GM12878 (cell line): Measurements from ENCODE around the gene GSTCD. TPM values are rescaled to one million over a fixed set of nuclear protein-coding genes. Genes with fewer than 3 reads are reported as not detected.

Experiments used
- ATAC-seq: fragments of 200-7000 bp; cut with Tn5 transposase; 3 replicates; pipeline ENCODE4 v1.9.1; 2020; ENCODE audit warnings: mild to moderate bottlenecking, moderate library complexity
- BruUV-seq: library from RNA; stranded (reverse); fragments of 400-500 nt; replicated peaks from 2 replicates; lab custom pipeline; 2021; lab: Mats Ljungman, UMichigan
- CTCF ChIA-PET: fragments of 300-600 bp; sonication (Branson Sonifier 250); formaldehyde crosslinking; extraction: SDS; loops from one replicate; lab custom pipeline; 2021; ENCODE audit warnings: inconsistent platforms; lab: Yijun Ruan, JAX
- POLR2A ChIA-PET: fragments of 350-600 bp; formaldehyde crosslinking; extraction: SDS; loops from one replicate; lab custom pipeline; 2021; ENCODE audit warnings: inconsistent platforms; lab: Charles Lee
- RAD21 ChIA-PET: fragments of 300-600 bp; sonication (Branson Sonifier 250); formaldehyde crosslinking; loops from one replicate; lab custom pipeline; 2023; ENCODE audit warnings: antibody characterized with exemption; ENCODE audit not compliant: unreplicated experiment; lab: Charles Lee
- SMC1A ChIA-PET: fragments of 300-600 bp; sonication (Branson Sonifier 250); formaldehyde crosslinking; loops from one replicate; lab custom pipeline; 2023; ENCODE audit not compliant: unreplicated experiment, uncharacterized antibody; lab: Charles Lee
- DNase-seq: peaks from one replicate; pipeline ENCODE4 v3.0.0-alpha.2; 2011; ENCODE audit warnings: low read depth, low spot score
- FAIRE-seq: peaks from 3 replicates; lab custom pipeline; 2011; peaks lifted over from hg19 to GRCh38; lab: Jason Lieb, UNC
- H2AFZ ChIP-seq: 2 replicates; pipeline ENCODE4 v1.6.0; 2011; ENCODE audit warnings: low read depth, low read length, control low read depth; ENCODE audit not compliant: control insufficient read depth
- H3K27ac ChIP-seq: 2 replicates; pipeline ENCODE4 v1.5.1; 2011; ENCODE audit warnings: control low read depth; ENCODE audit not compliant: control insufficient read depth, insufficient read depth
- H3K27me3 ChIP-seq, 2 experiments: replicated peaks in 1 of 2; 2 replicates each; pipeline versions ENCODE4 v1.6.0 to v1.6.1; 2011; ENCODE audit warnings: low read length in 1 of 2; ENCODE audit not compliant: control insufficient read depth in 2 of 2, insufficient read depth in 2 of 2
- H3K36me3 ChIP-seq, 2 experiments: 2 replicates each; pipeline ENCODE4 v1.5.1; 2011; ENCODE audit warnings: low read length in 1 of 2; ENCODE audit not compliant: control insufficient read depth in 2 of 2, insufficient read depth in 2 of 2
- H3K4me1 ChIP-seq: 2 replicates; pipeline ENCODE4 v1.6.1; 2011; ENCODE audit warnings: mild to moderate bottlenecking, low read length, moderate library complexity, mixed read lengths; ENCODE audit not compliant: control insufficient read depth, insufficient read depth
- H3K4me2 ChIP-seq: 2 replicates; pipeline ENCODE4 v1.6.0; 2011; ENCODE audit warnings: control low read depth; ENCODE audit not compliant: control insufficient read depth, insufficient read depth
- H3K4me3 ChIP-seq: fragments of 200-600 bp; sonication (generic); 2 replicates; pipeline ENCODE4 v1.5.1; 2016
- H3K79me2 ChIP-seq: 2 replicates; pipeline ENCODE4 v1.6.0; 2011; ENCODE audit warnings: low read length; ENCODE audit not compliant: control insufficient read depth, insufficient read depth
- H3K9ac ChIP-seq: 2 replicates; pipeline ENCODE4 v1.8.0; 2011; ENCODE audit warnings: low read length, control low read depth, mixed read lengths; ENCODE audit not compliant: control insufficient read depth, insufficient read depth
- H3K9me3 ChIP-seq: replicated peaks from 3 replicates; pipeline ENCODE4 v1.5.1; 2011; ENCODE audit warnings: mild to moderate bottlenecking, low read length; ENCODE audit not compliant: control insufficient read depth, insufficient read depth
- H4K20me1 ChIP-seq: 2 replicates; pipeline ENCODE4 v1.6.0; 2011; ENCODE audit not compliant: control insufficient read depth, insufficient read depth
- BRCA1 ChIP-seq: IDR thresholded peaks from 2 replicates; pipeline ENCODE4 v1.6.1; 2011; ENCODE audit warnings: low read depth, low read length, improper control_type of control experiment
- ELK1 ChIP-seq: IDR thresholded peaks from 2 replicates; pipeline ENCODE4 v1.6.1; 2012; ENCODE audit warnings: low read depth, low read length, improper control_type of control experiment
- EZH2 ChIP-seq: IDR thresholded peaks from 2 replicates; pipeline ENCODE4 v1.6.1; 2012; ENCODE audit warnings: low read depth, mild to moderate bottlenecking, control low read depth, inconsistent platforms, low read length, borderline replicate concordance; ENCODE audit not compliant: control insufficient read depth
- MEF2B ChIP-seq: fragments of 450-650 bp; IDR thresholded peaks from 2 replicates; pipeline ENCODE4 v1.6.1; 2018; ENCODE audit warnings: mild to moderate bottlenecking, moderate library complexity; ENCODE audit not compliant: partially characterized antibody, poor library complexity, severe bottlenecking
- RELB ChIP-seq: fragments of 450-650 bp; IDR thresholded peaks from 2 replicates; pipeline ENCODE4 v1.6.1; 2017; ENCODE audit warnings: low read depth, mild to moderate bottlenecking, moderate library complexity
- SIN3A ChIP-seq: IDR thresholded peaks from 2 replicates; pipeline ENCODE4 v1.6.1; 2012; ENCODE audit warnings: low read depth, low read length, improper control_type of control experiment
- SMAD5 ChIP-seq: IDR thresholded peaks from 2 replicates; pipeline ENCODE4 v1.6.1; 2016; ENCODE audit warnings: antibody characterized with exemption, low read depth
- TARDBP ChIP-seq: IDR thresholded peaks from 2 replicates; pipeline ENCODE4 v1.6.1; 2016; ENCODE audit warnings: borderline replicate concordance
- YBX1 ChIP-seq: fragments of 450-650 bp; IDR thresholded peaks from 2 replicates; pipeline ENCODE4 v1.6.1; 2016; ENCODE audit warnings: antibody characterized with exemption
- YY1 ChIP-seq: IDR thresholded peaks from 2 replicates; pipeline ENCODE4 v1.6.1; 2011; ENCODE audit warnings: low read depth, mild to moderate bottlenecking, low read length
- ZBED1 ChIP-seq: IDR thresholded peaks from 2 replicates; pipeline ENCODE4 v1.6.1; 2016; ENCODE audit warnings: borderline replicate concordance
- ZBTB11 ChIP-seq: fragments of 450-650 bp; formaldehyde crosslinking; IDR thresholded peaks from 2 replicates; pipeline ENCODE4 v1.5.0; 2022; ENCODE audit warnings: mild to moderate bottlenecking, missing genetic modification characterization
- ZNF592 ChIP-seq: fragments of 450-650 bp; IDR thresholded peaks from 2 replicates; pipeline ENCODE4 v1.6.1; 2017; ENCODE audit warnings: mild to moderate bottlenecking, moderate library complexity
- WGBS: methylation state at CpG from one replicate; pipeline ENCODE4 v1.1.6; 2016; ENCODE audit warnings: low lambda C conversion rate; ENCODE audit not compliant: insufficient replicate concordance, insufficient coverage; ENCODE audit errors: missing lambda C conversion rate; 5-methylcytosine and 5-hydroxymethylcytosine counted together
- in situ Hi-C: fragments of 300-500 bp; cut with MboI; formaldehyde crosslinking; loops from 9 replicates; pipeline ENCODE4 v1.14.3; 2018; ENCODE audit warnings: mixed read lengths
- intact Hi-C: fragments of 100-400 bp; cut with micrococcal nuclease; formaldehyde crosslinking; loops from one replicate; pipeline ENCODE4 v1.14.2; 2022; ENCODE audit not compliant: unreplicated experiment
- polyA plus RNA-seq, 11 experiments: library from polyadenylated mRNA; depleted of rRNA in 4 of 11; unstranded in 6 of 11; stranded (reverse) in 5 of 11; fragments of >200 nt; fragmentation: Nextera tagmentation in 4 of 11; fragmentation: Illumina TruSeq in 1 of 11; extraction: Ambion mirVana in 4 of 11; extraction: Trizol in 1 of 11; gene quantifications; 1 replicate in 1 of 11; 2 replicates in 10 of 11; pipeline versions ENCODE4 v1.2.1 to v1.2.3, GENCODE V29; 2011 to 2016; ENCODE audit warnings: inconsistent platforms in 2 of 11, missing spikeins in 2 of 11, low read depth in 1 of 11
- total RNA-seq, 4 experiments: library from RNA; depleted of rRNA in 3 of 4; stranded (reverse); fragments of >200 nt in 3 of 4; fragmentation: Illumina TruSeq in 1 of 4; extraction: Trizol in 1 of 4; gene quantifications; 2 replicates each; pipeline versions ENCODE4 v1.2.1 to v1.2.3, GENCODE V29; 2013 to 2021

Gene GSTCD
- total and polyA plus RNA-seq, 10 of the 15 experiments (the other 5 are each of a cell fraction or from before 2014, with no cell fraction given): 4.3 to 28.4 (median 14.1) TPM

- no peak for TF ChIP-seq SMAD5
- no peak for TF ChIP-seq YBX1
- no peak for TF ChIP-seq ZBTB11 (CRISPR knock-in tag)
- no peak for TF ChIP-seq SIN3A
These were observed 29.4 kb upstream of the GSTCD start (continued) for GRCh38 chr4:105679186-105679585.

- ChIA-PET SMC1A (interaction anchor here (0.8 to 0.9 kb wide), 3 partner anchors 22 to 162 kb away, joined by 3 to 4 read pairs (median 3); no protein-coding TSS in a partner anchor), RAD21 (interaction anchor here (0.7 kb wide), 1 partner anchor 32 kb away, joined by 3 read pairs; no protein-coding TSS in a partner anchor), CTCF (interaction anchor here (1.1 to 1.4 kb wide), 2 partner anchors 11 to 17 kb away, joined by 3 read pairs; no protein-coding TSS in a partner anchor), POLR2A (no interaction called here)
- Histone ChIP-seq H3K4me3 (no peak overlapping the region), H3K36me3 (peaks cover 4 to 11% of the 10 kb centered on the region in 2 experiments), H3K9me3 (no peaks in the 10 kb centered on the region), H3K79me2 (no peaks in the 10 kb centered on the region), H3K4me1 (no peaks in the 10 kb centered on the region), H3K4me2 (no peak overlapping the region), H3K27ac (no peak overlapping the region), H3K9ac (no peak overlapping the region), H4K20me1 (no peaks in the 10 kb centered on the region), H2AFZ (no peak overlapping the region), H3K27me3 (no peaks in the 10 kb centered on the region)
- intact Hi-C loops (no loop called here), in situ Hi-C loops (no loop called here)
- no peak for ATAC-seq
- FAIRE-seq: no peak
- DNase-seq: no peak
- WGBS: 97% methylated on average over 4 of the region's 4 CpGs
- BruUV-seq: no TSS peak
- TF ChIP-seq RELB (no peak), ZNF592 (no peak), ZBED1 (no peak), EZH2 (no peak), TARDBP (no peak), MEF2B (no peak), YY1 (no peak), ELK1 (no peak), BRCA1 (no peak)
These were observed 25.5 kb upstream of the GSTCD start for GRCh38 chr4:105683038-105683437.
